Effector CD4-positive, alpha-beta T cell (primary cell): ENCODE data around the gene WDR55.
"Not testable (repeated sequence)": the region's sequence is repeated elsewhere in the genome, so short reads cannot be mapped to it uniquely, and the experiment has no call there.

Experiments used
- DNase-seq: peaks from one replicate; pipeline ENCODE4 v3.0.0-alpha.2; 2020

WDR55 gene

GRCh38 chr5:140658870-140659269 is 5.8 kb upstream of the WDR55 start:
- DNase-seq = no peak

GRCh38 chr5:140660371-140660770 is 4.3 kb upstream of the WDR55 start:
- not testable (repeated sequence) for DNase-seq

- DNase-seq = no peak
Measured at GRCh38 chr5:140664030-140664358, 710 bp upstream of the WDR55 start.

GRCh38 chr5:140671035-140671434 is 6.3 kb downstream of the WDR55 start:
- not testable (repeated sequence) for DNase-seq

- no peak for DNase-seq
Measured at GRCh38 chr5:140671472-140672125, 6.9 kb downstream of the WDR55 start.

GRCh38 chr5:140672455-140673186 is 7.9 kb downstream of the WDR55 start:
- DNase-seq = no peak

- DNase-seq = no peak
Measured at GRCh38 chr5:140673187-140673976, 8.7 kb downstream of the WDR55 start, which contains the start of gene DND1. Gene DND1, minus strand, starts transcription at chr5:140673576. Its CDS starts 34 bp downstream, at chr5:140673542.

- DNase-seq = no peak
Measured at GRCh38 chr5:140674211-140674610, 9.5 kb downstream of the WDR55 start.

GRCh38 chr5:140674629-140675028 is 9.9 kb downstream of the WDR55 start:
- no peak for DNase-seq

- DNase-seq = no peak
Measured at GRCh38 chr5:140677947-140678346, 13.2 kb downstream of the WDR55 start.

GRCh38 chr5:140678993-140679392 is 14.3 kb downstream of the WDR55 start:
- no peak for DNase-seq

- no peak for DNase-seq
Measured at GRCh38 chr5:140690376-140690932, 25.8 kb downstream of the WDR55 start.

- DNase-seq = peak; percentile 78
Measured at GRCh38 chr5:140690941-140691924, 26.5 kb downstream of the WDR55 start, which contains the start of the genes HARS1 and HARS2. Gene HARS1, minus strand, starts transcription at chr5:140691370. Its CDS starts 66 bp downstream, at chr5:140691304. Gene HARS2, plus strand, starts transcription at chr5:140691455. Its CDS starts 194 bp downstream, at chr5:140691649.

GRCh38 chr5:140694276-140694675 is 29.6 kb downstream of the WDR55 start:
- DNase-seq = no peak

- no peak for DNase-seq
Measured at GRCh38 chr5:140696891-140697492, 32.3 kb downstream of the WDR55 start.

GRCh38 chr5:140700177-140701144 is 35.8 kb downstream of the WDR55 start, which contains the start of gene ZMAT2:
Gene ZMAT2, plus strand, starts transcription at chr5:140700447. Its CDS starts 14 bp downstream, at chr5:140700461.
- peak; percentile 92 for DNase-seq

GRCh38 chr5:140707812-140708211 is 43.1 kb downstream of the WDR55 start:
- no peak for DNase-seq

GRCh38 chr5:140708787-140709186 is 44.1 kb downstream of the WDR55 start:
- DNase-seq = not testable (repeated sequence)

- peak; percentile 70 for DNase-seq
Measured at GRCh38 chr5:140710899-140711552, 46.3 kb downstream of the WDR55 start.
